Suprapubic skin (tissue), 4 donors: ENCODE measurements around the gene PLCB1.

Experiments used
- EP300 ChIP-seq: sonication (generic); formaldehyde crosslinking; IDR thresholded peaks from one replicate; pipeline ENCODE4 v1.6.1; 2017; ENCODE audit warnings: antibody characterized with exemption
- POLR2A ChIP-seq, 2 donors: fragments of 450-650 bp; IDR thresholded peaks; one replicate each; pipeline ENCODE4 v1.6.1; 2017; ENCODE audit warnings: antibody characterized with exemption in 2 of 2, mild to moderate bottlenecking in 2 of 2, moderate library complexity in 2 of 2
- POLR2AphosphoS5 ChIP-seq, 3 donors: sonication (generic); formaldehyde crosslinking; IDR thresholded peaks; one replicate each; pipeline ENCODE4 v1.6.1; 2017; ENCODE audit warnings: antibody characterized with exemption in 3 of 3
- TF ChIP-seq, protein P1 (sequence below), 2 donors: fragments of 200-600 bp in 1 of 2; fragments of 450-650 bp in 1 of 2; sonication (generic) in 1 of 2; IDR thresholded peaks; one replicate each; pipeline ENCODE4 v1.5.1; 2016 to 2019; ENCODE audit warnings: antibody characterized with exemption in 2 of 2, mild to moderate bottlenecking in 1 of 2, moderate library complexity in 1 of 2

GRCh38 chr20:8829256-8829655, 697.2 kb downstream of the PLCB1 start:
- no peak for TF ChIP-seq POLR2A (IDR thresholded peaks at IDR 0.05)
- TF ChIP-seq, protein P1, sequence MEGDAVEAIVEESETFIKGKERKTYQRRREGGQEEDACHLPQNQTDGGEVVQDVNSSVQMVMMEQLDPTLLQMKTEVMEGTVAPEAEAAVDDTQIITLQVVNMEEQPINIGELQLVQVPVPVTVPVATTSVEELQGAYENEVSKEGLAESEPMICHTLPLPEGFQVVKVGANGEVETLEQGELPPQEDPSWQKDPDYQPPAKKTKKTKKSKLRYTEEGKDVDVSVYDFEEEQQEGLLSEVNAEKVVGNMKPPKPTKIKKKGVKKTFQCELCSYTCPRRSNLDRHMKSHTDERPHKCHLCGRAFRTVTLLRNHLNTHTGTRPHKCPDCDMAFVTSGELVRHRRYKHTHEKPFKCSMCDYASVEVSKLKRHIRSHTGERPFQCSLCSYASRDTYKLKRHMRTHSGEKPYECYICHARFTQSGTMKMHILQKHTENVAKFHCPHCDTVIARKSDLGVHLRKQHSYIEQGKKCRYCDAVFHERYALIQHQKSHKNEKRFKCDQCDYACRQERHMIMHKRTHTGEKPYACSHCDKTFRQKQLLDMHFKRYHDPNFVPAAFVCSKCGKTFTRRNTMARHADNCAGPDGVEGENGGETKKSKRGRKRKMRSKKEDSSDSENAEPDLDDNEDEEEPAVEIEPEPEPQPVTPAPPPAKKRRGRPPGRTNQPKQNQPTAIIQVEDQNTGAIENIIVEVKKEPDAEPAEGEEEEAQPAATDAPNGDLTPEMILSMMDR (IDR thresholded peaks at IDR 0.05), result no peak
- no peak for TF ChIP-seq POLR2AphosphoS5 (IDR thresholded peaks at IDR 0.05)
- TF ChIP-seq EP300, result no peak
